ENCODE results near the gene SENP7.
A peak's percentile ranks its signal among the peaks of the same experiment; 100 is the strongest.
"Not testable (repeated sequence)": the region's sequence is repeated elsewhere in the genome, so short reads cannot be mapped to it uniquely, and the experiment has no call there.

The SENP7 gene
- 65.9 to 182 (median 146) reads per million in 4 experiments for total RNA-seq

GRCh38 chr3:101512646-101513418 is at the start of gene SENP7:
Gene SENP7, minus strand, starts transcription at chr3:101513212. Its CDS starts 82 bp downstream, at chr3:101513130.
- peak; percentile 66 for DNase-seq

GRCh38 chr3:101561630-101562328 is 48.8 kb upstream of the SENP7 start, which contains the start of gene TRMT10C:
Gene TRMT10C, plus strand, starts transcription at chr3:101561868. Its CDS starts 2,914 bp downstream, at chr3:101564782.
- peak; percentile 82 for DNase-seq

- DNase-seq: no peak
These were observed 43.1 kb upstream of the SENP7 start for GRCh38 chr3:101556064-101556463.

GRCh38 chr3:101553381-101553780 is 40.4 kb upstream of the SENP7 start:
- not testable (repeated sequence) for DNase-seq

GRCh38 chr3:101551359-101552081 is 38.5 kb upstream of the SENP7 start:
- DNase-seq: not testable (repeated sequence)

- DNase-seq: no peak
These were observed 36.5 kb upstream of the SENP7 start for GRCh38 chr3:101549473-101549872.

GRCh38 chr3:101548527-101549105 is 35.6 kb upstream of the SENP7 start:
- no peak for DNase-seq

GRCh38 chr3:101544161-101544850 is 31.3 kb upstream of the SENP7 start:
- no peak for DNase-seq

GRCh38 chr3:101542957-101543356 is 29.9 kb upstream of the SENP7 start:
- no peak for DNase-seq

- not testable (repeated sequence) for DNase-seq
These were observed 23.9 kb upstream of the SENP7 start for GRCh38 chr3:101536955-101537354.

GRCh38 chr3:101536266-101536665 is 23.3 kb upstream of the SENP7 start:
- no peak for DNase-seq

GRCh38 chr3:101535221-101535620 is 22.2 kb upstream of the SENP7 start:
- DNase-seq: no peak

- no peak for DNase-seq
These were observed 20.6 kb upstream of the SENP7 start for GRCh38 chr3:101533603-101533968.

- no peak for DNase-seq
These were observed 20.0 kb upstream of the SENP7 start for GRCh38 chr3:101532783-101533602.

- no peak for DNase-seq
These were observed 18.6 kb upstream of the SENP7 start for GRCh38 chr3:101531473-101532086.

GRCh38 chr3:101530686-101531047 is 17.7 kb upstream of the SENP7 start:
- no peak for DNase-seq

GRCh38 chr3:101529816-101530685 is 17.0 kb upstream of the SENP7 start:
- no peak for DNase-seq

- no peak for DNase-seq
These were observed 14.9 kb upstream of the SENP7 start for GRCh38 chr3:101527906-101528305.

GRCh38 chr3:101527441-101527840 is 14.4 kb upstream of the SENP7 start:
- DNase-seq: no peak

GRCh38 chr3:101521211-101521701 is 8.2 kb upstream of the SENP7 start:
- DNase-seq: no peak

All from effector CD8-positive, alpha-beta T cell (primary cell).